Muscle layer of duodenum (tissue), 2 donors: ENCODE results near the gene NAXD.
"Not testable (repeated sequence)": the region's sequence is repeated elsewhere in the genome, so short reads cannot be mapped to it uniquely, and the experiment has no call there.

Experiments used
- H3K27ac ChIP-seq: one replicate; pipeline ENCODE4 v1.7.0; 2013; ENCODE audit warnings: mild to moderate bottlenecking, low read length
- H3K27me3 ChIP-seq: one replicate; pipeline ENCODE4 v1.7.0; 2013; ENCODE audit warnings: low read depth, mild to moderate bottlenecking, control low read depth, low read length
- H3K36me3 ChIP-seq, 2 donors: one replicate each; pipeline ENCODE4 v1.7.0; 2013; ENCODE audit warnings: low read length in 2 of 2, control low read depth in 1 of 2, mild to moderate bottlenecking in 1 of 2; ENCODE audit not compliant: insufficient read depth in 2 of 2, control insufficient read depth in 1 of 2
- H3K4me1 ChIP-seq, 2 donors: one replicate each; pipeline ENCODE4 v1.7.0; 2013; ENCODE audit warnings: low read length in 2 of 2, mild to moderate bottlenecking in 2 of 2, control low read depth in 1 of 2, moderate library complexity in 1 of 2; ENCODE audit not compliant: insufficient read depth in 2 of 2, control insufficient read depth in 1 of 2
- H3K4me3 ChIP-seq, 2 donors: one replicate each; pipeline ENCODE4 v1.7.0; 2013; ENCODE audit warnings: low read length in 2 of 2, low read depth in 1 of 2, mild to moderate bottlenecking in 1 of 2
- H3K9me3 ChIP-seq, 2 donors: one replicate each; pipeline ENCODE4 v1.7.0; 2013; ENCODE audit warnings: low read length in 2 of 2, control low read depth in 1 of 2, mild to moderate bottlenecking in 1 of 2; ENCODE audit not compliant: control insufficient read depth in 1 of 2
- donor health status: healthy.

The NAXD gene

GRCh38 chr13:110653851-110654250 is 38.5 kb downstream of the NAXD start:
- no peaks in the 10 kb centered on the region for H3K4me1 ChIP-seq
- no peaks in the 10 kb centered on the region for H3K27me3 ChIP-seq
- no peak overlapping the region for H3K4me3 ChIP-seq
- no peaks in the 10 kb centered on the region for H3K9me3 ChIP-seq
- H3K36me3 ChIP-seq, result peaks cover 8 to 60% of the 10 kb centered on the region in 2 donors
- no peak overlapping the region for H3K27ac ChIP-seq

GRCh38 chr13:110657196-110657595 is 41.9 kb downstream of the NAXD start:
- H3K4me3 ChIP-seq, result no peak overlapping the region
- H3K27ac ChIP-seq, result no peak overlapping the region
- H3K9me3 ChIP-seq, result no peaks in the 10 kb centered on the region
- peaks cover 0 to 6% of the 10 kb centered on the region in 2 donors for H3K4me1 ChIP-seq
- no peaks in the 10 kb centered on the region for H3K27me3 ChIP-seq
- peaks cover 5 to 54% of the 10 kb centered on the region in 2 donors for H3K36me3 ChIP-seq

- H3K27ac ChIP-seq, H3K9me3 ChIP-seq, H3K4me1 ChIP-seq, H3K27me3 ChIP-seq, H3K4me3 ChIP-seq: not testable (repeated sequence)
- peaks cover 9 to 57% of the 10 kb centered on the region in 2 donors for H3K36me3 ChIP-seq
Measured at GRCh38 chr13:110658218-110658911, 43.0 kb downstream of the NAXD start.

GRCh38 chr13:110661256-110661655 is 45.9 kb downstream of the NAXD start:
- Histone ChIP-seq H3K9me3 (no peaks in the 10 kb centered on the region), H3K4me3 (no peak overlapping the region), H3K36me3 (peaks cover 28 to 65% of the 10 kb centered on the region in 2 donors), H3K27ac (no peak overlapping the region), H3K27me3 (no peaks in the 10 kb centered on the region), H3K4me1 (peaks cover 0 to 9% of the 10 kb centered on the region in 2 donors)

GRCh38 chr13:110662091-110662490 is 46.7 kb downstream of the NAXD start:
- Histone ChIP-seq H3K4me1 (peaks cover 0 to 9% of the 10 kb centered on the region in 2 donors), H3K36me3 (peaks cover 35 to 72% of the 10 kb centered on the region in 2 donors), H3K27ac (no peak overlapping the region), H3K4me3 (no peak overlapping the region), H3K27me3 (no peaks in the 10 kb centered on the region), H3K9me3 (no peaks in the 10 kb centered on the region)

GRCh38 chr13:110662777-110663443 is 47.6 kb downstream of the NAXD start:
- H3K36me3 ChIP-seq, result peaks cover 35 to 69% of the 10 kb centered on the region in 2 donors
- no peaks in the 10 kb centered on the region for H3K27me3 ChIP-seq
- H3K9me3 ChIP-seq, result no peaks in the 10 kb centered on the region
- peaks cover 0 to 9% of the 10 kb centered on the region in 2 donors for H3K4me1 ChIP-seq
- H3K27ac ChIP-seq, result no peak overlapping the region
- H3K4me3 ChIP-seq, result no peak overlapping the region

- Histone ChIP-seq H3K9me3 (no peaks in the 10 kb centered on the region), H3K36me3 (peaks cover 36 to 70% of the 10 kb centered on the region in 2 donors), H3K4me3 (no peak overlapping the region), H3K27me3 (no peaks in the 10 kb centered on the region), H3K27ac (no peak overlapping the region), H3K4me1 (peaks cover 0 to 9% of the 10 kb centered on the region in 2 donors)
Measured at GRCh38 chr13:110663491-110663890, 48.1 kb downstream of the NAXD start.

GRCh38 chr13:110664041-110664440 is 48.7 kb downstream of the NAXD start:
- H3K9me3 ChIP-seq, result no peaks in the 10 kb centered on the region
- peaks cover 0 to 8% of the 10 kb centered on the region in 2 donors for H3K4me1 ChIP-seq
- H3K36me3 ChIP-seq, result peaks cover 42 to 74% of the 10 kb centered on the region in 2 donors
- no peaks in the 10 kb centered on the region for H3K27me3 ChIP-seq
- H3K27ac ChIP-seq, result no peak overlapping the region
- no peak overlapping the region for H3K4me3 ChIP-seq

- Histone ChIP-seq H3K27me3 (no peaks in the 10 kb centered on the region), H3K27ac (no peak overlapping the region), H3K4me3 (no peak overlapping the region), H3K9me3 (no peaks in the 10 kb centered on the region), H3K4me1 (peaks cover 0 to 6% of the 10 kb centered on the region in 2 donors), H3K36me3 (peaks cover 44 to 71% of the 10 kb centered on the region in 2 donors)
Measured at GRCh38 chr13:110664673-110665072, 49.3 kb downstream of the NAXD start.

- H3K36me3 ChIP-seq, result peaks cover 44 to 68% of the 10 kb centered on the region in 2 donors
- H3K27me3 ChIP-seq, result no peaks in the 10 kb centered on the region
- no peak overlapping the region for H3K27ac ChIP-seq
Measured at GRCh38 chr13:110665491-110666254, 50.3 kb downstream of the NAXD start.

GRCh38 chr13:110666255-110666533 is 50.8 kb downstream of the NAXD start:
- Histone ChIP-seq H3K4me3 (no peak overlapping the region), H3K4me1 (peaks cover 0 to 6% of the 10 kb centered on the region in 2 donors), H3K27ac (no peak overlapping the region), H3K27me3 (no peaks in the 10 kb centered on the region), H3K36me3 (peaks cover 44 to 64% of the 10 kb centered on the region in 2 donors), H3K9me3 (no peaks in the 10 kb centered on the region)

More at GRCh38 chr13:110665491-110666254, 50.3 kb downstream of the NAXD start:
- no peak overlapping the region for H3K4me3 ChIP-seq
- peaks cover 0 to 6% of the 10 kb centered on the region in 2 donors for H3K4me1 ChIP-seq
- no peaks in the 10 kb centered on the region for H3K9me3 ChIP-seq
